Endothelial cell of umbilical vein (primary cell): Measurements from ENCODE around the gene CHRNA3. TPM values are rescaled to one million over a fixed set of nuclear protein-coding genes. Genes with fewer than 3 reads are reported as not detected.

ENCODE experiments used
- BruUV-seq: library from RNA; stranded (reverse); fragments of 400-500 nt; replicated peaks from 2 replicates; lab custom pipeline; 2021; lab: Mats Ljungman, UMichigan
- CTCF ChIA-PET: fragments of 300-600, 350-600 bp; sonication (Branson Sonifier 250); formaldehyde crosslinking; loops from one replicate; lab custom pipeline; 2021; ENCODE audit warnings: antibody characterized with exemption, inconsistent platforms; lab: Charles Lee
- POLR2A ChIA-PET: fragments of 300-600, 350-600 bp; sonication (Branson Sonifier 250); formaldehyde crosslinking; loops from one replicate; lab custom pipeline; 2021; ENCODE audit warnings: antibody characterized with exemption, inconsistent platforms; lab: Charles Lee
- DNase-seq: peaks from one replicate; pipeline ENCODE4 v3.0.0-alpha.2; 2011; ENCODE audit warnings: low read depth, low spot score
- FAIRE-seq: peaks from 2 replicates; lab custom pipeline; 2011; peaks lifted over from hg19 to GRCh38; lab: Jason Lieb, UNC
- H2AFZ ChIP-seq: 2 replicates; pipeline ENCODE4 v1.6.0; 2012; ENCODE audit warnings: low read depth, low read length, control low read depth, inconsistent platforms
- H3K27ac ChIP-seq: 2 replicates; pipeline ENCODE4 v1.5.1; 2011; ENCODE audit warnings: low read depth, mild to moderate bottlenecking, control low read depth, low read length, moderate library complexity; ENCODE audit not compliant: insufficient read depth
- H3K27me3 ChIP-seq, 2 experiments: 2 replicates each; pipeline versions ENCODE4 v1.6.0 to v1.6.1; 2011; ENCODE audit warnings: low read length in 2 of 2, mixed read lengths in 1 of 2; ENCODE audit not compliant: control insufficient read depth in 2 of 2, insufficient read depth in 2 of 2
- H3K36me3 ChIP-seq, 2 experiments: 2 replicates in 1 of 2; 3 replicates in 1 of 2; pipeline ENCODE4 v1.5.1; 2011; ENCODE audit warnings: low read length in 2 of 2, mild to moderate bottlenecking in 1 of 2, moderate library complexity in 1 of 2; ENCODE audit not compliant: control insufficient read depth in 2 of 2, insufficient read depth in 2 of 2; ENCODE audit errors: extremely low read depth in 1 of 2
- H3K4me1 ChIP-seq: 3 replicates; pipeline ENCODE4 v1.5.1; 2011; ENCODE audit warnings: mild to moderate bottlenecking, low read length; ENCODE audit not compliant: control insufficient read depth, insufficient read depth; ENCODE audit errors: extremely low read depth
- H3K4me2 ChIP-seq: 2 replicates; pipeline ENCODE4 v1.6.1; 2011; ENCODE audit warnings: low read length, control low read depth, mixed read lengths; ENCODE audit not compliant: insufficient read depth
- H3K4me3 ChIP-seq, 3 experiments: fragments of 200-600 bp in 1 of 3; sonication (generic), shearing (Covaris generic) in 1 of 3; replicated peaks in 1 of 3; 2 replicates each; pipeline ENCODE4 v1.5.1; 2011 to 2016; ENCODE audit warnings: control low read depth in 3 of 3, low read length in 3 of 3, mild to moderate bottlenecking in 2 of 3, inconsistent platforms in 1 of 3, low read depth in 1 of 3, moderate library complexity in 1 of 3; ENCODE audit not compliant: insufficient read depth in 1 of 3
- H3K79me2 ChIP-seq: 2 replicates; pipeline ENCODE4 v1.6.0; 2012; ENCODE audit warnings: low read length, inconsistent platforms; ENCODE audit not compliant: control insufficient read depth, insufficient read depth
- H3K9ac ChIP-seq: replicated peaks from 2 replicates; pipeline ENCODE3; 2011; ENCODE audit warnings: low read length, control low read depth; ENCODE audit not compliant: insufficient read depth; ENCODE audit errors: extremely low read depth
- H3K9me1 ChIP-seq: replicated peaks from 3 replicates; pipeline ENCODE4 v1.6.0; 2011; ENCODE audit warnings: mild to moderate bottlenecking, low read length; ENCODE audit not compliant: control insufficient read depth, insufficient read depth; ENCODE audit errors: extremely low read depth
- H3K9me3 ChIP-seq: replicated peaks from 2 replicates; pipeline ENCODE4 v1.5.1; 2012; ENCODE audit warnings: low read length, inconsistent platforms; ENCODE audit not compliant: control insufficient read depth, insufficient read depth
- H4K20me1 ChIP-seq: replicated peaks from 2 replicates; pipeline ENCODE3; 2011; ENCODE audit warnings: mild to moderate bottlenecking, low read length; ENCODE audit not compliant: control insufficient read depth, insufficient read depth; ENCODE audit errors: extremely low read depth
- CTCF ChIP-seq, 2 donors: IDR thresholded peaks; 1 replicate in 1 of 2; 2 replicates in 1 of 2; pipeline ENCODE4 v1.5.1; 2011; ENCODE audit warnings: low read length in 2 of 2, mild to moderate bottlenecking in 2 of 2, moderate library complexity in 2 of 2, control low read depth in 1 of 2, inconsistent platforms in 1 of 2, low read depth in 1 of 2; ENCODE audit not compliant: insufficient read depth in 1 of 2; ENCODE audit errors: extremely low read depth in 1 of 2
- EZH2 ChIP-seq: IDR thresholded peaks from 2 replicates; pipeline ENCODE4 v1.6.1; 2012; ENCODE audit warnings: borderline replicate concordance, low read depth, mild to moderate bottlenecking, moderate library complexity, low read length, inconsistent platforms; ENCODE audit not compliant: severe bottlenecking
- FOS ChIP-seq: IDR thresholded peaks from 2 replicates; pipeline ENCODE4 v1.6.1; 2011; ENCODE audit warnings: mild to moderate bottlenecking, low read length, moderate library complexity, borderline replicate concordance; ENCODE audit not compliant: insufficient read depth
- GATA2 ChIP-seq: IDR thresholded peaks from 2 replicates; pipeline ENCODE4 v1.7.0; 2011; ENCODE audit warnings: low read depth, mild to moderate bottlenecking, moderate library complexity, mixed read lengths, low read length; ENCODE audit not compliant: insufficient read length, insufficient read depth
- JUN ChIP-seq: IDR thresholded peaks from 2 replicates; pipeline ENCODE4 v1.6.1; 2011; ENCODE audit warnings: borderline replicate concordance, low read depth; ENCODE audit not compliant: insufficient read length, insufficient read depth
- MYC ChIP-seq: IDR thresholded peaks from one replicate; pipeline ENCODE4 v1.6.1; 2011; ENCODE audit warnings: mild to moderate bottlenecking, low read depth, low read length
- POLR2A ChIP-seq: IDR thresholded peaks from 2 replicates; pipeline ENCODE4 v1.6.1; 2012; ENCODE audit warnings: low read depth, mild to moderate bottlenecking, control low read depth, low read length
- POLR2AphosphoS5 ChIP-seq: IDR thresholded peaks from 2 replicates; pipeline ENCODE4 v1.6.1; 2012; ENCODE audit warnings: low read depth, mild to moderate bottlenecking, control low read depth, low read length, moderate library complexity; ENCODE audit not compliant: insufficient read depth
- dilution Hi-C: fragments of 300-500 bp; cut with MboI; formaldehyde crosslinking; loops from one replicate; pipeline ENCODE4 v1.15.0; 2019; ENCODE audit warnings: low sequenced_read_pairs; ENCODE audit not compliant: extremely low pct_ligation_motif_present
- intact Hi-C: fragments of 100-400 bp; cut with micrococcal nuclease; formaldehyde crosslinking; loops from one replicate; pipeline ENCODE4 v1.10.0; 2022
- polyA plus RNA-seq, 4 experiments: library from polyadenylated mRNA; depleted of rRNA in 3 of 4; stranded (reverse) in 3 of 4; unstranded in 1 of 4; fragments of >200 nt; gene quantifications; 2 replicates each; pipeline versions ENCODE4 v1.2.1 to v1.2.3, GENCODE V29; 2011 to 2012; ENCODE audit warnings: missing spikeins in 1 of 4
- total RNA-seq: library from RNA; stranded (reverse); gene quantifications from 2 replicates; pipeline ENCODE4 v1.2.3, GENCODE V29; 2021
- TF ChIP-seq, protein P1 (sequence below): IDR thresholded peaks from 2 replicates; pipeline ENCODE4 v1.6.1; 2011; ENCODE audit not compliant: insufficient read depth, insufficient read length

The CHRNA3 gene
- total and polyA plus RNA-seq, 2 donors (not counting 3 experiments of a cell fraction or from before 2014, with no cell fraction given): not detected

GRCh38 chr15:78668987-78669386 lies 48.2 kb upstream of the CHRNA3 start:
- intact Hi-C loops (no loop called here), dilution Hi-C loops (no loop called here)
- Histone ChIP-seq H3K4me2 (no peak overlapping the region), H3K27me3 (peaks cover 4 to 6% of the 10 kb centered on the region in 2 experiments), H3K4me3 (no peak overlapping the region), H3K79me2 (no peaks in the 10 kb centered on the region), H3K27ac (no peak overlapping the region), H3K9ac (no peak overlapping the region), H2AFZ (no peak overlapping the region), H3K9me3 (no peaks in the 10 kb centered on the region), H4K20me1 (no peaks in the 10 kb centered on the region), H3K4me1 (no peaks in the 10 kb centered on the region), H3K36me3 (no peaks in the 10 kb centered on the region), H3K9me1 (no peaks in the 10 kb centered on the region)
- no peak for FAIRE-seq
- TF ChIP-seq JUN: no peak
- TF ChIP-seq FOS: no peak
- TF ChIP-seq POLR2A: no peak
- TF ChIP-seq, protein P1, sequence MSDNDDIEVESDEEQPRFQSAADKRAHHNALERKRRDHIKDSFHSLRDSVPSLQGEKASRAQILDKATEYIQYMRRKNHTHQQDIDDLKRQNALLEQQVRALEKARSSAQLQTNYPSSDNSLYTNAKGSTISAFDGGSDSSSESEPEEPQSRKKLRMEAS: no peak
- no peak for TF ChIP-seq CTCF (IDR thresholded peaks at IDR 0.05; ENCODE audit: extremely low read depth in 1 of 2, insufficient read depth in 1 of 2, low read depth in 1 of 2, low read length in 2 of 2)
- no peak for TF ChIP-seq POLR2AphosphoS5
- TF ChIP-seq GATA2: no peak
- no peak for TF ChIP-seq EZH2
- no peak for TF ChIP-seq MYC
- POLR2A ChIA-PET: no interaction called here
- DNase-seq: no peak
- CTCF ChIA-PET: no interaction called here
- no TSS peak for BruUV-seq
